Retina (tissue), 1 donor: ENCODE results near the gene ZSWIM9.
A peak's percentile ranks its signal among the peaks of the same experiment; 100 is the strongest.

ENCODE experiments used
- DNase-seq: peaks from one replicate; pipeline ENCODE4 v3.0.0-alpha.2; 2016

Gene ZSWIM9

GRCh38 chr19:48169939-48170803 is at the start of gene ZSWIM9, which contains the start of gene LIG1:
Gene ZSWIM9, plus strand, starts transcription at chr19:48170680. Its CDS starts 1,123 bp downstream, at chr19:48171803.
Gene LIG1, minus strand, starts transcription at chr19:48170344. Its CDS starts 4,778 bp downstream, at chr19:48165566.
- peak; percentile 98 for DNase-seq

DNA sequence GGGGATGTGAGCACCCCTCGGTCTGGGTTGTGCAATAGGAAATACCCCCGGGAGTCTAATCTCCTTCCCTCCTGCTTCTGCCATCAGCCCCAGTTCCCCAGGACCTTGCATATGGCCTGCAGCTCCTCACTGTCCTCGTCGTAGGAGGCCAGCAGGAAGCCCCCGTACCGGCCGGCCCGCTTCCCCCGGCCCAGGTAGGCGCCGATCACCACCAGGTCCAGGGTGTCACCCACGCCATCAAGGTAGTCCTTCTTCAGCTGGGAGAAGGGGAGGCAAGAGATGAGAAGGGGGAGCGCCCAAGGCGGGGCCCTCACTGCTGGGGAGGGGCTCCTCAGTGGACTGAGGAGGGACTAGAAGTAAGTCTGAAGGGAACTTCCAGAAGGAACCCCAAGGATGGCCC is 49.4 kb upstream of the ZSWIM9 start:
- DNase-seq, result no peak

DNA sequence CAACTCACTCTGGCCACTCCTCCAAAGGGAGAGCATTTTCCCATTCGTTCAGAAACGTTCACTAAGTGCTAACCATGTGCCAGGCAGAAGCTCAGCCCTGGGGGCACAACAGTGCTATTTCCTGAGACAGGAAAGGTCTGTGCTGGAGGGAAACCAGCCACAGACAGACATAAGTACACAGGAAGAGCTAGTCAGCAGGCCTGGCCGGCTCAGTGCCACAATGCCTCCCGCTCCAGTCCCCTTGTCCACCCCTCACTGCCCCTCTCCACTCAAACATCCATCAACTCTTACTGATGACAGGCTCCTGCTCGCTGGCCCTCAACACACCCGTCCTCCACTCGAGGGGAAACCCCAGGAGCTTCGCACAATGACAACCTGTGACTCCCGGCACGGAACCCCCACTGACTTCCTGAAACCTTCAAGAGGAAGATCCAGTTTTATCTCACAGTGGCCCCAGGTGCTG is 48.5 kb upstream of the ZSWIM9 start:
- DNase-seq, result no peak

- DNase-seq, result no peak
These were observed 48.1 kb upstream of the ZSWIM9 start for GRCh38 chr19:48122421-48122820.

GRCh38 chr19:48123907-48124651 is 46.4 kb upstream of the ZSWIM9 start:
- DNase-seq, result no peak

- no peak for DNase-seq
These were observed 42.9 kb upstream of the ZSWIM9 start for GRCh38 chr19:48127561-48127960.

GRCh38 chr19:48133094-48133493 is 37.4 kb upstream of the ZSWIM9 start:
- no peak for DNase-seq

DNA sequence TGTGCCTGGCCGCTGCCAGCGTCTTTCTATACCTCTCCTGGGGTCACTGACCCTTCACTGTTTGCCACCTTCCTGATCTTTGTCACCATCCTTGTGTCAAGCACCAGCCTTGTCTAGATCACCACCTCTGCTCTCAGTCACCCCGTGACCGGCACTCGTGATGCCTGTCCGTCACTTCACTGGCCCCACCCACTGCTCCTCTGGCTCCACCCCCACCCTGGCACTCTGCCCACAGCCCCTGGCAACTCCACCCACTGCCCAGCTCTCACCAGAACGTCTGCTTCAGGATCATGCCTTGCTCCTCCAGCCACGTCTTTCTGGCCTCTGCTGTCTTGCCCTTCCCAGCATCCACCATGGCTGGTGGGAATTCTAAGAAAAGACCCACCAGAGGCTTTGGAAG is 35.1 kb upstream of the ZSWIM9 start:
- no peak for DNase-seq

DNA sequence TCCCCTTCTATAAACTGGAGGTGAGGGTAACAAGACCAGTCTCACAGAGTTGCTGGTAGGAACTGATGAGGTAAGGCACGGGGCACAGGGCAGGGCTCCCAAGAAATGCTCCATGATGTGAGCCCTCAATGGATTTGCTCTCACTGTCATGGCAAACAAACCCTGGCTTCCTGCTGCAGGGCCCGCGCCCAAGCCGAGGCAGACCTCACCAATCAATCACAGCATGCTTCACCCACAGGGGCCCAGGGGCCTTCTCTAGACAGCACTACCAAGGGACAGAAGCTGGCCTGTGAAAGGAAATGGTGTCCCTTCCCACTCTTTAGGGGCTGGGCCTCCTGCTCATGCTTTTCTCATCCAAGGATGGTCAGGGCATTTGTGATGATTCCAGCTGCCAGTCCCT is 33.9 kb upstream of the ZSWIM9 start:
- DNase-seq, result no peak

- DNase-seq, result no peak
These were observed 33.1 kb upstream of the ZSWIM9 start for GRCh38 chr19:48137411-48137810.

DNA sequence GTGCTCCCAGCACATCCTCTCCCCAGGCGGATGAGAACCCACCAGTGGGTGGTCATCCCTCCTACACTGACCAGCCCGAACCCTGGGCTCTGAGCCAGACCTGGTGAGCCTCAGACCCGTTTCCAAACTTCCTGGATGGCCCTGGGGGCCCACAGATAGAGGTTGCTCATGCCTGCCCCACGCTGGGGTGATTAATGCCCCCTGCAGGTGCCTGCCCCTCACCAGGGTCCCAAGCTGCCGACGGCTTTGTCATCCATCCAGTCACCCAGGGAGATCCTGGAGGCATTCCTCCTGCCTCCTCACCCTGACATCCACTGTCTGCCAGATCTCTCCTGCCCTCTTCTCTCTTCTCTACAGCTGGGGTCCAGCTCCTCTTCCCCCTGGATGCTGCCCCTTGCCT is 31.4 kb upstream of the ZSWIM9 start:
- DNase-seq, result no peak

DNA sequence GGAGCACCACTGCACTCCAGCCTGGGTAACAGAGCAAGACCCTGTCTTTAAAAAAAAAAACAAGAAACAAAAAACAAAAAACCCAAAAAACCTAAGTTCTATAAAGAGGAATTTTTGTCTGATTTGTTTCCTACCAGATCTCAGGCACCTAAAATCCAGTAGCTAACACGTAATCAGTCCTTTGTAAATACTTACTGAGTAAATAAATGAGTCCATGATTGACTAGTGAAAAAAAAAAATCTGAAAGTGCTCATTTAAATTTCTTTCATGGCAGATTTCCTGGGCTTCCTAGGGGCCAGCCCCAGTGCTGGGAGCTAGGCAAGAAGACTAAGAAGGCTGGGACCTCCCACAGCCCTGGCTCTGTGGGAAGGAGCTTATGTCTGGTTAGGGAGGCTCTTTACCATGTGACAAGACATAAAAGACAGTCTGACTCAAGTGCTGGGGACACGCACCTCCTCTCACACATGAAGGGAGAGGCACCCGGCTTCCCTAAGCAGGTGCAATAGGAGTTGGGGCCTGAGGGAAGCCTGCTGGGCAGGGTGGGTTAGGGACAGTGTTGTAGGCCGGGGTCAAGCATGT is 22.8 kb upstream of the ZSWIM9 start:
- no peak for DNase-seq

DNA sequence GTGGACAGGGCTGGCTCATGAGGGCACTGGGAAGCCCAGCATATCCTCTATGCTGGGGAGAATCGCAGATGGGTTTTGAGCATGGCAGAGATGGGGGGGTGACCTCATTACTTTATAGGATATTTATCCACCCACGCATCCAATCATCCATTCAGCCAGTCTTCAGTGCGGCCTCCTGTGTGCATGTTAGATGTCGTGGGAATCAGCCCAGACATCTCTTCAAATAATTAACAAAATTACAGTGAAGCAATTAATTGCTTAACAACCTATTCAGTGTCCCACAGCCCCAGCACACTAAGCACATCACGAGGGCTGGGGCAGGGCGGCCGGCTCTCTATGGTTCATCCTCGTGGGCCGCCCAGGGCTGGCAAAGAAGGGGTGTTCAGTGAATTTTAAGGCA is 21.9 kb upstream of the ZSWIM9 start:
- no peak for DNase-seq

- no peak for DNase-seq
These were observed 21.1 kb upstream of the ZSWIM9 start for GRCh38 chr19:48149430-48149829.

DNA sequence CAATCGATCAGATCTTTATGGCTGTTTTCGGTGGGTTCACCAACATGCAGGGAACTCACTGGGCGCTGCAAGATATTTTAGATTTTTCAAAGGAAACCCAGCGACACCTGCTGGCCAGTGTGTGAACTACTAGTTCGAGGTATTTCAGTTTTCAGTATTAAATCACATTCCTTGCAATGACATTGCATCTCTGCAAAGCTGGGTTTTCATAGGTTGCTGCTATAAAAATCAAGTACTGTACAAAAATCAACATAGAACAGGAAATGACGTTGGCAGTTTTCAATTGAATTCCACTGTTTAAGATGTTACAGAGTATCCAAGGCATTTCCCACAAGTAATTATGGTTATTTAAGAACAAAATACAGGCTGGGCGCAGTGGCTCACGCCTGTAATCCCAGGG is 17.9 kb upstream of the ZSWIM9 start:
- peak; percentile 83 for DNase-seq

- DNase-seq, result no peak
These were observed 16.5 kb upstream of the ZSWIM9 start for GRCh38 chr19:48154003-48154402.

DNA sequence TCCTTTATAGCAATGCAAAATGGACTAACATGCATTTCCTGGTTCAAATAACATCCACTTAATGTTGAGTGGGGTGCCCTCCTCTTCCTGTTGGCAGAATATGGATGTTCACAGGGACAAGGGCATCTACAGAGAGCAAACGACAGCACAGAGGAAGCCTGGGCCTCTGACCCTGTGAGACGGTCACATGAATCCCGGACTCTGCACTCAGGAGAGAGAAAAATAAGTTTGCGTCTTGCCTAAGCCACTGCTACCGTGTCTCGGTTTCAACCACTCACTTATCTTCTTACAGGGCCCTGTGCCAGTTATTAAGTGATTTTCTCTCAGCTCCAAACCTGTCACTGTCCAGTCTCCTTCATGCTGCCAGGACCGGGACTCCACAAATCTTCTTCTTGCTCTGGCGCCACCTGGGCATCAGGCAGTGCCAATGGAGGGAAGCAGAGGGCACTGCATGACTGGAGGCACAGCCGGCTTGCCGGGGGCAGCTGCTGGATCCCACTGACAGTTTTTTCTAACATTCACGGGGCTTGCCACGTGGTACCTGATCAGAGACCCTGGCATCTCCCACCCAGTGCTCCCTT is 12.2 kb upstream of the ZSWIM9 start:
- no peak for DNase-seq

- DNase-seq, result no peak
These were observed 1.8 kb upstream of the ZSWIM9 start for GRCh38 chr19:48168689-48169088.

DNA sequence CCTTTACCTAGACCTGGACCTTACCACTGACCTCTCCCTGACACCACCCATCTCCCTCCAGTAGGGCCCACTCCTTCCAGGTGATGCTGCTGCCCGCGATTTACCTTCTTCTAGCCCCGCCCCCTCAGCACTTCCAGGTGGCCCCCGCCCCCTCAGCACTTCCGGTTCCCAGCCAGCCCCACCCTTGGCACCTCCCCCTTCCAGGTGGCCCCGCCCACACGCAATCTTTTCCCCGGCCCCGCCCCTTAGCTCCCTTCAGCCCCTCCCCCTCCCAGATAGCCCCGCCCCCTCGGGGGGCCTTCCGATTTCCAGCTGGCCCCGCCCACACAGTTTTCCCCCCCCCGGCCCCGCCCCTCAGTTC is 922 bp upstream of the ZSWIM9 start:
- DNase-seq, result no peak

- DNase-seq, result peak; percentile 20
These were observed 402 bp downstream of the ZSWIM9 start for GRCh38 chr19:48170817-48171347.

- no peak for DNase-seq
These were observed 1.2 kb downstream of the ZSWIM9 start for GRCh38 chr19:48171710-48172109.

DNA sequence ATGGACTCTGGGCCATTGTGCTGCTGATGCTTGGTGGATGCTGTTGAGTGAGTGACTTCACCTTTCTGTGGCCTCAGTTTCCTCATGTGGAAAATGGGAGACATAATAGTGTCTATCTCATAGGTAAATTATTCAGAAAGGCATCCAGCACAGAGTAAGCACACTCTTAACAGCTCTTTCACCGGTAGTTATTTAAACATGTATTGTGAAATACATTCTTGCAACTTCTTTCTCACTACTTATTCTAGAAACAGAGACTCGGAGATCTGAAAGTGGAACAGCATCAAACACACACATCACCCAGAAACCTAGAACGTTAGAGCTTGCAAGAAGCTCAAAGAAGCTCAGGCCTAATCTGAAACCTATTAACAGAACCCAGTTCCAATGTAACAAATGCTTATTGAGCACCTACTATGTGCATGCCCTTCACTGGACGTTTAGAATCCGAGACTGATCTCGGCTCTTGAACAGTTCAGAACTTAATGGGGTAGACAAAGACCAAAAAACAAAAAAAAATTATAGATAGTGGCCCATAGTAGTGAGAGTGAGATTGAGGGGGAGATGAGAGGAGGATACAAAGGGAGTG is 4.1 kb downstream of the ZSWIM9 start:
- DNase-seq, result no peak

DNA sequence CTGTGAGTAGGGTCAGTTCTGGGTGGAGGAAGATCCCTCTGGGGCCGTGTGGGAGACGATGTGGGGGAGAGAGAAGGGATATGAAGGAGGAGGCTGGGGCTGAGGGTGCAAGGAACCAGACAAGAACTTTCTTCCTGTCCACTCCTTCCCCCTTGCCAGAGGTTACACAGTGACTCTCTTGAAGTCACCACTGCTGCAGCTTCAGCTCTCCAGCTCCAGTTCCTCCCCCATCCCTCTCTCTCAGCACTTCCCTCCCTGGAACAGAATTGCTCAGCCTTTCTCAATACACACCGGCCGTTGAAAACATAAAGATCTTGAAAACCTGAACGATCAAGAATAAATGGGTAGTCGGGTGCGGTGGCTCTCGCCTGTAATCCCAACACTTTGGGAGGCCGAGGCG is 5.1 kb downstream of the ZSWIM9 start:
- no peak for DNase-seq
